HG03175 (cell line): ENCODE data around the gene TEPSIN.

ENCODE experiments used
- ATAC-seq: cut with Tn5 transposase; IDR thresholded peaks from one replicate; pipeline ENCODE4 v1.9.1; 2021; ENCODE audit warnings: mild to moderate bottlenecking, moderate library complexity; ENCODE audit not compliant: unreplicated experiment

TEPSIN gene

DNA sequence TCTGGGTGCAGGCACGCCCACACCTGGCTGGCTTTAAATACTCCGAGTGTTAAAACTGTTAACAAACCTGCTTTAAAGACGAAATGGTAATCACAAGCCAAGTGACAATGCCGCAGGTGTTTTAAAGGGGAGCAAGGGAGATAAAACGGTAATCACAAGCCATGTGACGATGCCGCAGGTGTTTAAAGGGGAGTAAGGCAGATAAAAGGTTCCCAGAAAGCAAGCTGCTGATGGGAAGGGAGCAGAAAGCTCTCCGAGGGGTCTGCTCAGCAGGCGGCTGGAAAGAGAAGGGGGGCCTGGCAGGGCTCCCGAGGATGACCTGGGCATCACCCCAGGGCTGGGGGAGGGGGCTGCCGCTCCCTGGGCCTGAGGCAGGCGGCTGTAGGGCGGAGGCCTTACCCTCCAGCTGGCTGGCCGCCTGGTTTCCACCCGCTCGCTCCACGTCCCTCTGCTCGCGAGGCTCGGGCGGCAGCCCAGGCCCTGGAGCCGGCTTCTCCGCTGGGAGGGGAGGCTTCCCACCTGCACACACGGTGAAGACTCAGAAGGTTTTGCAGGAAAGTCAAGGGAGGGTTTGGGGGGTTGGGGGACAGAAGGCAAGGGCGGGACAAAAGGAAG is 12.3 kb upstream of the TEPSIN start:
- ATAC-seq = no peak

DNA sequence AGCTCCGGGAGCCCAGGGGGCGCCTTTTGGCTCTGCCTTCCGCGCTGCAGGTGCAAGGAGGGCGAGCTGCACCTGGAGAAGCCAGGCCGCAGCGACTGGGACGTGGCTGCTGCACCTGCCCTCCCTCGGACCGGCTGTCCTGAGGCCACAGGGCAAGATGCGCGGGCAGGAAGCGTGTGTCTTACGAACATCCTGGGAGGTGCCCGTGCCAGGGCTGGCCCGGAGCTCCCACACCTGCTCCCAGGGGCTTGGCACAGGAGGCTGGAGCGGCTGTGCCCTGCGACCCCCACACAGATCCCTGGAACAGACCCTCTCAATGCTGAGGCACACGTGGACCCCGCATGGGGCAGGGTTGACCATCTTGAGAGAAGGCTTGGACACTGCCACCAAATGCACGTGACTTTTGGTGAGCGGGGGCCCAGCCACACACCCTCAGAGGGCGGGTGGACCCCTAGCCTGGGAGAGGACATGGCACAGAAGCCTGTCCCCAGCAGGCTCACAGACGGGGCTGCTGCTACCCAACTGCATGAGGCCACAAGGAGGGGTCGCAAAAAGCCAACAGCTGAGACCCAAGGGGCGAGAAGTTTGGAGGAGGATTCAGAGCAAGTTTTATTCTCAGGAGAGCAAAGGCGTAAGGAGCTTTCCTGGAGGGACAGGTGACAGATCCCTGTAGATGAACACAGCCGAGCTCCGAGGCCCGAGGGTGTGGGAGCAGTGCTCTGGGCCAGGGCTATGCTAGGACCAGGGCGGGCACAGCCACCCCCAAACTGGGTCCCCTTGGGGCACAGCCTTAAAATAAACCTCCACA is 11.6 kb upstream of the TEPSIN start:
- ATAC-seq = no peak

DNA sequence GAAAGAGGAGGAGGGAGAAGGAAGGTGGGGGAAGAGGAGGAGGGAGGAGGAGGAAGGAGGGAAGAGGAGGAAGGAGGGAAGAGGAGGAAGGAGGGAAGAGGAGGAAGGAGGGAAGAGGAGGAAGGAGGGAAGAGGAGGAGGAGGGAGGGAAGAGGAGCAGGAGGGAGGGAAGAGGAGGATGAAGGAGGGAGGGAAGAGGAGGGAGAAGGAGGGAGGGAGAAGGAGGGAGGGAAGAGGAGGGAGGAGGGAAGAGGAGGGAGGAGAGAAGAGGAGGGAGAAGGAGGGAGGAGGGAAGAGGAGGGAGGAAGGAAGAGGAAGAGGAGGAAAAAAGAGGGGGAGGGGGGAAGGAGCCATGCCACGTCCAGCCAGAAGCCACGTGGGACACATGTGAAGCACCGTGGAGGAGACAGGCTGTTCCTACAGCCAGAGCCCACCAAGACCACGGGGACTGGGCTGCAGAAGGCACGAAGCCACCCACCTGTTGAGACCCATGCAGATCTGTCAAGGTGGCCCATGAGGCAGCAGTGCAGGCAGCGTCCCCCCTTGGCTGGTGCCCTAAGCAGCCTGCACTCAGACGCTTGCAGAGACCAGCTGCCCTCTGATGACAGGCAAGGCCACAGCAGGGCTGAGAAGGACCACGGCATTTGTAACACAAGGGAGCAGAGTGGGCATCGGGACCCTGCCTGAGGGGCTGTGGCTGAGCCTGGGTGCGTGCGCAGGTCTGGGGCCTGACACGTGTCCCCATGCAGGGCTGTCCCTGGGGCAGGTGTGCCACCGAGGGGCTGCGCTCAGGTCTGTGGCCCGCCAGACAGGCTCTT is 10.6 kb upstream of the TEPSIN start:
- no peak for ATAC-seq

DNA sequence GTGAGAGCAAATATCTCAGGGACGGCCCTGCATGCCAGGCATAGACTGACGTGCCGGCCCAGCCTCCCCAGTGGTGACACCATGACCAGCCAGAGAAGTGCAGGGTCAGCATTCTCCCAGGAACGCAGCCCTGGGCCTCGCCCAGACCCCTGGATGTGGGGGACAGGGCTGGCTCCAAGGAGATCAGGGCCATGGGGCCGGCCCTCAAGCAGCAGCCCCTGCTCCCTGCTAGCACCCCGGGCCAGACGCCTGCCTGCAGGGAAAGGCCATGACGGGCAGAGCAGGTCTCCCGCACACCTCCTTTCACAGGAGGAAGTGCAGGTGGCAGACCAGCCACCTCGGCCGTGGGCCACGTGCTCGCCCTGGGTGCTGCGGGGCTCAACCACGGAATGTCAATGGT is 9.8 kb upstream of the TEPSIN start:
- no peak for ATAC-seq

DNA sequence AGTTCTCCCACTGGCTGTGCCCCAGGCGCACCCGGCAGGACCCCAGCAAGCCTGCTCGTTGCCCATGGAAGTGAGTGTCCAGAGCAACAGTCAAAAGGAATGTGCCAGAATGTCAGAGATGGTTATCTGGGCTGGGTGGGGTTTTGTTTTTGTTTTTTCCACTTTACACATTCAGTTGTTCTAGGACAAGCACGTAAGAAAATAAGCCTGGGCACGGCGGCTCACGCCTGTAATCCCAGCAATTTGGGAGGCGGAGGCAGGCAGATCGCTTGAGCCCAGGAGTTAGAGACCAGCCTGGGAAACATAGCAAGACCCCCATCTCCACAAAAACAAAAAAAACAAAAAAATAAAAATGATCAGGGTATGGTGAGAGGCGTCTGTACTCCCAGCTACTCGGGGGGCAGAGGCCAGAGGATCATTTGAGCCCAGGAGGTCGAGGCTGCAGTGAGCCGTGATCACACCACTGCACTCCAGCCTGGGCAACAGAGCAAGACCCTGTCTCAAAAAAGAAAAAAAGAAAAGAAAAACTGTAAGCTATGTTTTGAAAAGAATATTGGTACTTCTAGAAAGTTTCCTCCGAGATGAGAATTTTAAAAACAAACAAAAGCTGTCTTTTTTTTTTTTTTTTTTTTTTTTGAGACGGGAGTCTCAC is 8.6 kb upstream of the TEPSIN start:
- no peak for ATAC-seq

DNA sequence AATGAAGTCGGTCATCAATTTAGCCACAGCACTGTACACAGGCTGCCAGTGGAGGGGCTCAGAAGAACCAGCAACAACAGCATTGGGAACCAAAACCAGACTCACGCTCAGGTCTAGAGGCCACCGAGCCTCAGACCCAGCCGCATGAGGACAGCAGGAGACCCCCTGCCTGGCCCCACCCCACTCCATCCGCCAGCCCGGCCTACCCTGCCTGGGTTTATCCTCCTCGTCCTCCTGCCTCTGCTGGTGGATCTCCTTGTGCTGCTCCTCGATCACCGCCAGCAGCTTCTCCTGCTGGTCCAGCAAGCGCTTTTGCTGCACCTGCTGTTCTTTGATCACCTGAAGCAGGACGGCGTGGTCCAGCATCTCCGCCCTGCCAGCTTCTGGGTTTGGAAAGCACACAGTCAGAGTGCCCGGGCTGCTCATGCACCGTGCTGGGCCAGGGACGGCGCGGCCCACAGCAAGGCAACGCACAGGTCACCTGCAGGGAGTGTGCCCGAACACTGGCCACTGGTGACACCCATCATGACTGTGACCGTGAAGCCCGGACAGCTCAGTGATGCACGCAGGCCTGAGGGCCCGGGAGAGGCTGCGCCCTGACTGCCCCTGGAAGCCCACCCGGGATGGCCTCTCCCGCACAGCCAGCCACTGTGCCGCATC is 8.0 kb upstream of the TEPSIN start:
- no peak for ATAC-seq

DNA sequence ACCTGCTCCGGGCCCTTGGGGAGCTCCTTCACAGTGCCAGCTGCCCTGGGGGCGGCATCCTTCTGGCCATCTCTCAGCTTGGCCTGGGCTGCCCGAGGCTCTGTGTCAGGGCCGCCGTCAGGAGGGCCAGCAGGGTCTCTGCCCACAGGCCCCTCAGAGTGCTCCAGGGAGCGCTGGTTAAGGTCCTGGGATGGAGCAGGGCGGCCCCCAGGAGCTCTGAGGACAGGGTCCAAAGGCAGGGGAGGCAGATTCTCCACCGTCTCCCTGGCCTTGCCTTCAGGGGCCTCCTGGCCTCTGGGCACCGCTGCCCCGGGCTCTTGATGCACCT is 7.5 kb upstream of the TEPSIN start:
- ATAC-seq = no peak

DNA sequence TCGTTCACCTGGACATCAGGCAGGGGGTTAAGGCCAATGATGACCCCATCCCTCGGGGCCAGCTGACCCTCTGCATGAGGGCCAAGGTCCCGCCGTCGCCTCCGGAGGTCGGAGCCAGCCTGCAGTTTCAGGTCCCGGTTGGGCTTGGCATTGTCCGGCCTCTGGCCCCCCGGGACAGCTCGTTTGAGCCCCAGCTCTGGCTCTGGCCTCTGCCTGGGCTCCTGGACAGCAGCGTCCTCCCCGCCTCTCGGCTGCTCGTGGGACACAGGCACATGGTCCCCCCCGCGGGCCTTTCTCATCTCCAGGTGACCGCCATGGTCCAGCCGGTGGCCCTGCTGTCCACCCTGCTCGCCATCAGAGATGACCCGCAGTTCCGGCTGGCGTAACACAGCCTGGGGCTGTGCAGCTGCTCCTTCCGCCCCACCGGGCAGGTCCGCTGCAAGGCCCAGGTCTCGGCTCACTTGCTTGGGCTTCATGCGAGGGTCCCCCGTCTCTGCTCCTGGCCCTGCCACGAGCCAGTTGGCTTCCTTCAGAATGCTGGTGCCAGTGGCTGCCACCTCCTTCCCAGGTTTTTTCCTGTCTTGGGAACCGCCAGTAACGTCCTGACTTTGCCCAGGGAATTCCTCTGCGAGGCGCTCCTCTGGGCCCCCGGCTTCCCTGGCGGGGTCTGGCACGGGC is 6.9 kb upstream of the TEPSIN start:
- ATAC-seq = no peak

DNA sequence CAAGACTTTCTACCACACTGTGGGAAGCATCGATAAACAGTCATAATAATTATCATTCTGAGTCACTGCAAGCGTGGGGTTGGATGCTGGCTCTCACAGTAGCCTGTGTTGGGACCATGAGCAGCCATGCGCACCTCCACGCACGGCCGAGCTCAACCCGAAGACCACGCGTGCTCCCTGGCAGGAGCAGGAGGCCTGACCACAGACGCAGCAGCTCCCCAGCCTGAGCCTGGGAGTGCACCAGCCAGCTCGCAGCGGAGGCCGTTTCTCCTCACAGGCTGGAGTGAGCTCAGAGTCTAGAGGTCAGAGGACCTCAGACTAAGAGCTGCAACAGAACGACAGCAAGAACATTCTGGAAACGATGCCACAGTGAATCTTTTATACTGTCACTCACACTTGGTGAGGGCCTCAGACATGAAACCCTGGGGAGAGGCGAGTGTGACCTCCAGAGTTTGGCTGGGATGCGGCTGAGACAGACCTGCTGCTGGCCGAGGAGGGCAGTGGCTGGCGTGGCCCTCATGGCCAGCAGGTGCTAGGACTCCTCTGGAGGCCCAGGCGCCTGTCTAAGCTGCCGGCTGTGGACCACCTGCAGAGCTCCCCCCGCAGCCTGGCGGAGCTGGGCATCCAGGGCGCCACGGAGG is 6.3 kb upstream of the TEPSIN start:
- peak; percentile 51 for ATAC-seq

DNA sequence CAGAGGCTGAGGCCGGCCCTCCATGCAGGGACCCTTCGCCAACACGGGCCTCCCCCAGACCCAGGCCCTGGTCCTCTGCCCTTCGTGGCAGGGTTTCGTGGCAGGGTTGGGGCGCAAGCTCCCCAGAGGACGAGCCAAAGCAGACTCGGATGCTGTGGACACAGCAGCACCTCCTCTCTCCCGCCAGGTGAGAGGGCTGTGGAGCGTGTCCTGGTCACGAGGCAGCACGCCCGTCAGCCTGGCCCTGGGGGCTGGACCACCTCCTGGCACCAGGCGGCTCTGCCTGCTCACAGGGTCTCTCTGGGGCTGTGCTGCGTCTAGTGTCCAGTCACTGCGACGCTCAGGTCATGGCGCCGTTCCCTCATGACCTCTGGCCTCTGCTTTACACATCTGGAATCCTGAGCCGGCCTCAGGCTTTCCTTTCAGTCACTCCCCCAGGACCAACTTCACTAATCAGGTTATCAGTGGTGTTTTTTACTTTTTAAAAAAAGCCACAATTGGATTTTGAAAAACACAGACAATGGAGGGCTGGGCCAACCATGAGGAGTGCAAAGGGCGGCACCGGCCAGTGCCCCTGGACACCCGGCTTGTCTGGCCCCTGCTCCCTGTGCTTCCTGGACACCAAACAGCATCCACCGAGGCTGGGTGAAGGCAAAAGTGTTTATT is 5.6 kb upstream of the TEPSIN start:
- ATAC-seq = no peak

DNA sequence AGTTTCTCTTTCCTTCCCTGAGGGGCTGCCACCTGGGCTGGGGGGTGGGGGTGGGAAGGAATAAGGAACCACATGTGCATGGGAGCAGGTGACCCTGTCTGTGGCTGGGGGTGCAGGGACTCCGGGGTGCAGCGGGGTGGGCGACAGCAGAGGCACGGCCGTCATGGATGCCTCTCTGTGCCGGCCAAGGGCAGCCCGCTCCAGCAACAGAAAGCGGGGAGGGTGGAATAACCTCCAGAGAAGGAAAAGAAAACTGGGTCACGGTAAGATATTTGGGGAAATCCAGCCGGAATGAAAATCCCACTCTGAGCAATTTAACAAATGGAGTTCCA is 4.4 kb upstream of the TEPSIN start:
- ATAC-seq = no peak

DNA sequence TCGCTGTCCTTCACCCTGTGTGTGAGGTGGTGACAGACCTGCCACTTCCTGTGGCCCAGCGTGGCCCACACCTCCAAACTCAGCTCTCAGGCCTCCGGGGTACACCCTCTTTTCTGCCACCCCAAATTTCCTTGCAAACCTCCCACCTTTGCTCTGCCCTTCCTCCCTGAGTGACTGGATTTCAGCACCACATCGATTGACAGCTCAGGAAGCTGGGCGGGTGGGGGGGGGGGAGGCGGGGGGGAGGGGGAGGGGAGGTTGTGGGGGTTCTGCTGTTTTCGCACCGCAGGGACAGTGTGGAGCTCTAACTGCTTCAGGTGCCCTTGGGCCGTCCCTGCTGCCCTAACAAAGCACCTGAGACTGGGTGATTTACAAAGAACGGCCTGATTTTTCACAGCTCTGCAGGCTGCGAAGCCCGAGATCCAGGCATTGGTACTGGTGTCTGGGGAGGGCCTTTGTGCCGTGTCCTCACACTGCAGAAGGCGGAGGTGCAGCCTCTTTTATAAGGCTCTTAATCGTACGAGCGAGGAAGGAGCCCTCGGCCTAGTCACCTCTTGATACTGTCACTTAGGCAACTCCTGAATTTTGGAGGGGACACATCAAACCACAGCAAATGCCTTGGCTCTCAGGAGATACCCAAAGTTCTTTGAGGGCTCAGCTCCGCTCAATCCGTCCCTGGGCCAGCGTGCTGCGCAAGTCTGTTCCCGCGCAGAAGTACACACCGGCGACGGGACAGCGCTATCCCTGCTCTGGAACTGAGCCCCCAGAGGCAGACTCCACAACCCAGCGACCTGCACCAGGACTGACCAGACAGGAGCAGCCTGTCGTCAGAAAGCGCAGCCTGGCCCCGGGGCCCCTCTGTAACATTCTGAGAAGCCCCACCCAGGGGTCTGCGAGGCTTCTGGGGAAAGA is 3.8 kb upstream of the TEPSIN start:
- ATAC-seq = no peak

DNA sequence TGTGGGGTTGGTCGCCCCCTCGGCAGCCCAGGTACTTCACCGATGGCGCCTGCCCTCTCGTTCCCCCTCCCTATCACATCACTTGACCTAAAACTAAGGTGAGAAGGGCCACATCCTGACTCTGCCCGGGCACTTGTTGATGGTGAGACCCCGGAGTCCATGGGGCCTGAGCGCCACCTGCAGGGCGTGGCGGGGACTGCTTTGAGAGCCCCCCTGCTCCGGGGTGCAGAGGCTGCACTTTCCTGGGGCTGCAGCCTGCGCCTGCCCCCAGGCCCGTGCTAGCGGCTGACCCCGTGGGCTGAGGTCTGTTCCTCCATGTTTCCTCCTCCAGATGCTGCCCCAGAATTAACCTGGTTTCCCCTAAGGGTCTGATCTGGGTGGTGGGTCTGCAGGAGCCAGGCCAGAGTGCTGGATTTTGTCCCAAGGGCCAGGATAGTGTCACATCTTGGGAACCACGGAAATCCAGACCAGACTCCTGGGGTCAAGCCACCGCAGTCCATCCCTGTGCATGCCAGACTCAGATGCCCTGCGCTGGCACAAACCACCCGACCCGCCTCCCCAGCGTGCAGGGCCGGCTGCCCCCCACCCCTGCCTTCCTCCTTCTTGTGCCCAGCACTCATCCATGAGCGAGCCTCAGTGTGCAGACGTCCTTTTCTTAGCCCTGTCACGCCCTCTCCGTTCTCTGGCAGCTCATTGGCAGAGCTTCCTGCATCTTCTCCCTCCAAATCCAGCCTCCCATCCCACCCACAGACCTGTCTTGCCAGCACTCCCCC is 3.0 kb upstream of the TEPSIN start:
- no peak for ATAC-seq

DNA sequence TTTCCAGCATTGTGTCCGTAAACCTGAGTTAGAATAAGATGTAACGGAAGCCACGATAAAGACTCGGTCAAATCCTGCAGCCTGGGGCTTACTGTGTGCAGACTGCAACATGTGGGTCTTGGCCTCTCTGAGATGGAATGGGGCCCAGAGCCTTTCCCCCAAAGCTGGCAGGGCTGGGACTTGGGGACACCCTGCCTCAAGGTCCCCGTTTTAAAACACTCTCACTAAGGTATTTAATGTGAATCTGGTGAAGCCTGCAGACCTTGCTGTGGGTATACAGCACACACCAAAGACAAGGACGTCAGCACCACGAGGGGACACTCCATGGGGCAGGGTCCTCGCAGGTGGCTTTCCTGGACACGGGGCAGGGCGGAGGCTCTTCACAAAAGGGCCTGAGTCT is 2.3 kb upstream of the TEPSIN start:
- ATAC-seq = no peak

DNA sequence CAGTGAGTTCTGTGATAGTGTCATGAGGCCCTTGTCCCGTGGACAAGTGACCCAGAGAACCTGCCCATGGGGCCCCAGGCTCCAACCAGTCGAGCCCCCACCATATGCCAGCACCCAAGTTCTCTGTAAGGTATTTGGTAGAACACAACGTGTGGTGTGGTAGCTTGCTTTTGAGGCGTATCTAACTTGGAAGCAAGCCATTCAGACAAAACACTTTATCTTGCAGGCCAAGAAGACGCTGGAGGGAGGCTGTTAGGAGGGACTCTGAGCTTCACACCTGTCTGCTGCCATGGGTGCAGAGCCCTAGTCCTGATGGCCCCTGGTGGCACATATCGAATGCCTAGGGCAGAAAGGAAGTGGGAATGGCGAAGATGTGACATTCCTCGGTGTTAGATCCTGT is 1.9 kb upstream of the TEPSIN start:
- ATAC-seq = no peak

DNA sequence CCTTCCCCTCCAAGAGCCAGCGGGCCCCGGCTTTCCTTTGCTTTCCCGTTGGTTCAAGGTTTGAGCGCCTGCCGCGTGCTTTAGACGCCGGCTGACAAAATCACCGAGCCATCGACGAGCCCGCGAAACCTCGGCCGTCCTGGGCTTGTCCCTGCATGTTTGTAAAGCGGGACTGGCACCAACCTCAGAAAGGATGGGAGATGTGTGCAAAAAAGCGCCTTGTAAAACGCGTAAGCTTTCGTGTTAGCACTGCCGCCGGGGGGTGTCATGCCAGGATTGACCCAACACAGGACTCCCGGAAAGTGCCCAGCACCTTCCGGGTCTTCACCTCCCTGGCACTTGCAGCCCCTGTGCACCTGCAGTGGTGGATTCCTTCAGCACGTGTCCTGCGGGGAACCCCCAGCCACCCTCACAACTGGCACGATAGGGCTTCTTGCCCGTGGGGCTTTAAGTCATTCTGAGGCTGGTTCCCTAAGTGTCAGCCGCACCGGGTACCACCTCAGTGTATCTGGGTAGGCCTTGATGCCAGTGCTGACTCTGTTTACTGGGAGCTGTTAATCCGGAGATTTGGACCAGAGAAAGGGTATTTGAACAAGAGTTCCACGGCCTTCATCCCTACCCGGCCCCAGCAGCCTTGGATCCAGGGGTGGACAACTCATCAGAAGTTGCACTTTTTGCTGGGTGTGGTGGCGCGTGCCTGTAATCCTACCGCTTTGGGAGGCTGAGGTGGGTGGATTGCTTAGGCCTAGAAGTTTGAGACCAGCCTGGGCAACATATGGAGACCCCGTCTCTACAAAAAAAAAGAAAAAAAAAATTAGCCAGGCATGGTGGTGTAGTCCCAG is 1.1 kb upstream of the TEPSIN start:
- ATAC-seq = no peak

DNA sequence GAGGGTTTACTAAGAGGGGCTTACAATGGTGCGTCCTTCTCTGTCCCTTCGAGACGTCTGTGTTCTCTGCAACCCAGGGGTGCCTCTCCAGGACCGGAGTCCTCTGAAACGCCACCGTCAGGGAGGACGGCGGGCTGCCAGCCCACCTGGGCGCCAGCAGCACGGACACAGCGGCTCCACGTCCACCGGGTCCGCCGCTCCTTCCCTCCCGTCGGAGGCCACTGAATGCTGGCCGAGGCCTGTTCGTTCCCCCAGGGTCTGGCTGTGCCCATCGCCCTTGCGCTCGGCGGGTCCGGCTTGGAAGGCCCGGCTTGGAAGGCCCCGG is 403 bp downstream of the TEPSIN start:
- no peak for ATAC-seq
